A549 (cell line): ENCODE results near the gene DSCAM.

Experiments used
- CEBPB ChIP-seq, 2 experiments: fragments of >200 bp in 1 of 2; sonication (Bioruptor Twin) in 1 of 2; formaldehyde crosslinking in 1 of 2; IDR thresholded peaks; 2 replicates each; pipeline ENCODE4 v1.6.1; 2012 to 2016
- CTCF ChIP-seq: fragments of >200 bp; sonication (Bioruptor Twin); formaldehyde crosslinking; IDR thresholded peaks from 3 replicates; pipeline ENCODE4 v1.5.1; 2016
- HMGXB4 ChIP-seq: fragments of 250-450 bp; sonication (Bioruptor Pico); IDR thresholded peaks from 2 replicates; pipeline ENCODE4 v1.5.0; 2021; ENCODE audit warnings: mild to moderate bottlenecking, moderate library complexity, borderline replicate concordance
- JUN ChIP-seq, 2 experiments: fragments of >200 bp; sonication (Bioruptor Twin); formaldehyde crosslinking; IDR thresholded peaks; 2 replicates in 1 of 2; 3 replicates in 1 of 2; pipeline ENCODE4 v1.6.1; 2016 to 2017
- POLR2A ChIP-seq: IDR thresholded peaks from 2 replicates; pipeline ENCODE4 v1.6.1; 2012; ENCODE audit warnings: mild to moderate bottlenecking, low read length
- RAD21 ChIP-seq, 2 experiments: fragments of >200 bp in 1 of 2; sonication (Bioruptor Twin) in 1 of 2; formaldehyde crosslinking in 1 of 2; IDR thresholded peaks in 1 of 2; conservative IDR thresholded peaks in 1 of 2; 2 replicates in 1 of 2; 3 replicates in 1 of 2; pipeline ENCODE4 v1.6.1; 2012 to 2018; ENCODE audit warnings: inconsistent platforms in 1 of 2
- RNF2 ChIP-seq: fragments of 200-600 bp; sonication (generic); IDR thresholded peaks from 2 replicates; pipeline ENCODE4 v1.6.1; 2016; ENCODE audit warnings: low read depth, mild to moderate bottlenecking, antibody characterized with exemption, moderate library complexity, borderline replicate concordance
- USF2 ChIP-seq: fragments of 450-650 bp; IDR thresholded peaks from 2 replicates; pipeline ENCODE4 v1.6.1; 2014; ENCODE audit warnings: antibody characterized with exemption

- TF ChIP-seq RNF2 (no peak), USF2 (no peak), HMGXB4 (no peak), CTCF (no peak), POLR2A (no peak), RAD21 (conservative IDR thresholded peaks at IDR 0.05 in 1 of 2, IDR thresholded peaks at IDR 0.05 in 1 of 2) (no peak), JUN (IDR thresholded peaks at IDR 0.05) (no peak), CEBPB (IDR thresholded peaks at IDR 0.05) (no peak)
Observed at GRCh38 chr21:40235528-40235927, 611.4 kb downstream of the DSCAM start.
